Upper lobe of left lung (tissue), 6 donors: ENCODE results near the gene FGF14. TPM values are rescaled to one million over a fixed set of nuclear protein-coding genes. Genes with fewer than 3 reads are reported as not detected.
A peak's percentile ranks its signal among the peaks of the same experiment; 100 is the strongest.

Source experiments
- ATAC-seq, 2 donors: fragments of 200-7000 bp; cut with Tn5 transposase; one replicate each; pipeline ENCODE4 v1.9.1; 2022; ENCODE audit warnings: mild to moderate bottlenecking in 2 of 2, moderate library complexity in 2 of 2; ENCODE audit not compliant: low FRiP score in 2 of 2
- DNase-seq, 2 donors: peaks; one replicate each; pipeline ENCODE4 v3.0.0-alpha.2; 2019 to 2020
- H3K27ac ChIP-seq, 4 donors: fragments of 200-600 bp; sonication (generic); one replicate each; pipeline ENCODE4 v1.5.1; 2016 to 2019
- H3K27me3 ChIP-seq, 4 donors: fragments of 200-600 bp; sonication (generic); one replicate each; pipeline ENCODE4 v1.5.1; 2017 to 2019
- H3K36me3 ChIP-seq, 4 donors: fragments of 200-600 bp; sonication (generic); one replicate each; pipeline ENCODE4 v1.5.1; 2016 to 2019
- H3K4me1 ChIP-seq, 4 donors: fragments of 200-600 bp; sonication (generic); one replicate each; pipeline ENCODE4 v1.5.1; 2018 to 2019
- H3K4me3 ChIP-seq, 4 donors: fragments of 200-600 bp; sonication (generic); one replicate each; pipeline ENCODE4 v1.5.1; 2017 to 2019; ENCODE audit warnings: mild to moderate bottlenecking in 2 of 4, moderate library complexity in 1 of 4
- H3K9me3 ChIP-seq, 4 donors: fragments of 200-600 bp; sonication (generic); one replicate each; pipeline ENCODE4 v1.5.1; 2018 to 2019
- CTCF ChIP-seq, 6 experiments: fragments of 450-650 bp in 4 of 6; fragments of 200-600 bp in 2 of 6; sonication (generic) in 2 of 6; IDR thresholded peaks; one replicate each; pipeline ENCODE4 v1.5.1; 2016 to 2019; ENCODE audit warnings: antibody characterized with exemption in 6 of 6
- EP300 ChIP-seq, 4 donors: sonication (generic); formaldehyde crosslinking; IDR thresholded peaks; one replicate each; pipeline ENCODE4 v1.5.1; 2017; ENCODE audit warnings: antibody characterized with exemption in 4 of 4, control low read depth in 2 of 4
- POLR2A ChIP-seq, 4 donors: fragments of 450-650 bp; IDR thresholded peaks; one replicate each; pipeline ENCODE4 v1.5.1; 2016 to 2017; ENCODE audit warnings: antibody characterized with exemption in 4 of 4, mild to moderate bottlenecking in 2 of 4
- POLR2AphosphoS5 ChIP-seq, 2 donors: sonication (generic); formaldehyde crosslinking; IDR thresholded peaks; one replicate each; pipeline ENCODE4 v1.5.1; 2017; ENCODE audit warnings: antibody characterized with exemption in 2 of 2
- WGBS, 2 donors: methylation state at CpG; one replicate each; pipeline ENCODE4 v1.1.5; 2017 to 2018; 5-methylcytosine and 5-hydroxymethylcytosine counted together
- total RNA-seq, 6 donors: library from RNA; depleted of rRNA in 4 of 6; stranded (reverse); fragments of >200 nt in 4 of 6; gene quantifications; one replicate each; pipeline versions ENCODE4 v1.1.0 to v1.2.1, GENCODE V29; 2016 to 2021
- donor health status: DM: no; HTN: no; CAD: no; lungs with moderate emphysema.
- donor health status: DM: no; HTN: yes; CAD: no; lungs with severe emphysema.

Gene FGF14
- total RNA-seq, 6 donors from 2014 or later: 0.80 to 8.4 (median 4.1) TPM

DNA sequence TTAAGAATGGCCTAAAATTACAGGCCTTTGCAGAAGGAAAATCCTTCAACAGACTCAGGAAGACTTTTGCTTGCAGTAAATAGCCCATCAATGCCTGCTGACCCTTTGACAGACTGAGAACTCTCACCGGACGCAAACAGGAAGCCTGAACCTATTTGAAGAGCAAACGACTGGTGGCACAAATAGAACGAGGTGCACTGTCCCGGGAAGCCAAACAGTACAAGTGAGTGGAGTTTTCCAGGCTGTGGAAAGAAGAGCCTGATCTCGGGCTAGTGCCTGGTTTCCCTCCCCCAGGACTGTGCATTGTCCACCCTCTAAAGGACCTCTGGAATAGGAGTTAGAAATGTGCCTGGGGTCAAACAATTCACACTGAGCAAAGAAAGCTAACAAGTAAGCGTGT is 165.5 kb downstream of the FGF14 start:
- Histone ChIP-seq H3K27ac (no peak overlapping the region), H3K36me3 (no peaks in the 10 kb centered on the region), H3K4me1 (peaks cover 0 to 5% (median 0%) of the 10 kb centered on the region in 4 donors), H3K27me3 (no peaks in the 10 kb centered on the region), H3K4me3 (no peak overlapping the region), H3K9me3 (no peaks in the 10 kb centered on the region)
- WGBS, 2 donors: 46 to 49% methylated on average over 7 of the region's 7 CpGs
- DNase-seq (no peak), ATAC-seq (peak in 1 of 2 donors; percentile 31)
- TF ChIP-seq CTCF (IDR thresholded peaks at IDR 0.05): no peak
- TF ChIP-seq EP300 (IDR thresholded peaks at IDR 0.05): no peak
- TF ChIP-seq POLR2AphosphoS5 (IDR thresholded peaks at IDR 0.05): no peak
- TF ChIP-seq POLR2A (IDR thresholded peaks at IDR 0.05): no peak

DNA sequence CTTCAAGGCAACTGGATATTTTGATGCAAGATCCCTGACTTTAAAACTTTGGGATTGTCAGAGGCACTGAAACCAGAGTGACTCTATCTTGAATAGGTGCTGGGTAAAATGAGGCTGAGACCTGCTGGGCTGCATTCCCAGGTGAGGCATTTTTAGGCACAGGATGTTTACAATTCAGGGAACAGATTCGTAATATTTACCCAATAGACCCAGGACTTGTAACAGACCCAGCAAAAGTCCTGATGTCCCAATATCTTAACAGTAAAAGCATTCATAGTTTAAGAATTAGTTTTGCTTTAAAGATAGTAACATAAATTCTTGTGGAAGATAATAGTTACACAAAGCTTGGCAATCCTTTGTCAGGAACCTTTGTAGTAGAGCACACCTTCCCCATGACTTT is 166.2 kb downstream of the FGF14 start:
- no peak for ATAC-seq
- Histone ChIP-seq H3K4me1 (peaks cover 0 to 5% (median 0%) of the 10 kb centered on the region in 4 donors), H3K4me3 (no peak overlapping the region), H3K9me3 (no peaks in the 10 kb centered on the region), H3K27ac (no peak overlapping the region), H3K27me3 (no peaks in the 10 kb centered on the region), H3K36me3 (no peaks in the 10 kb centered on the region)
- DNase-seq: no peak
- WGBS, 2 donors: 25 to 42% methylated on average over 1 of the region's 1 CpG
- TF ChIP-seq CTCF (IDR thresholded peaks at IDR 0.05): no peak
- TF ChIP-seq POLR2A (IDR thresholded peaks at IDR 0.05): no peak
- no peak for TF ChIP-seq EP300 (IDR thresholded peaks at IDR 0.05)
- TF ChIP-seq POLR2AphosphoS5 (IDR thresholded peaks at IDR 0.05): no peak

GRCh38 chr13:102234618-102235017 is 167.2 kb downstream of the FGF14 start:
- Histone ChIP-seq H3K36me3 (no peaks in the 10 kb centered on the region), H3K27me3 (no peaks in the 10 kb centered on the region), H3K27ac (no peak overlapping the region), H3K4me3 (no peak overlapping the region), H3K9me3 (no peaks in the 10 kb centered on the region), H3K4me1 (peaks cover 0 to 5% (median 0%) of the 10 kb centered on the region in 4 donors)
- ATAC-seq: no peak
- WGBS, 2 donors: 80 to 89% methylated on average over 2 of the region's 2 CpGs
- TF ChIP-seq EP300 (IDR thresholded peaks at IDR 0.05): no peak
- no peak for TF ChIP-seq CTCF (IDR thresholded peaks at IDR 0.05)
- no peak for TF ChIP-seq POLR2A (IDR thresholded peaks at IDR 0.05)
- TF ChIP-seq POLR2AphosphoS5 (IDR thresholded peaks at IDR 0.05): no peak
- no peak for DNase-seq

- WGBS, 2 donors: 65 to 72% methylated on average over 3 of the region's 3 CpGs
- ATAC-seq: no peak
These were observed 168.2 kb downstream of the FGF14 start for GRCh38 chr13:102233566-102234208.

More at GRCh38 chr13:102233566-102234208, 168.2 kb downstream of the FGF14 start:
- no peak for TF ChIP-seq CTCF (IDR thresholded peaks at IDR 0.05)
- no peak for TF ChIP-seq POLR2AphosphoS5 (IDR thresholded peaks at IDR 0.05)
- no peak for TF ChIP-seq EP300 (IDR thresholded peaks at IDR 0.05)
- no peak for TF ChIP-seq POLR2A (IDR thresholded peaks at IDR 0.05)
- no peak for DNase-seq
- Histone ChIP-seq H3K27ac (no peak overlapping the region), H3K4me1 (peaks cover 0 to 5% (median 0%) of the 10 kb centered on the region in 4 donors), H3K36me3 (no peaks in the 10 kb centered on the region), H3K4me3 (no peak overlapping the region), H3K27me3 (no peaks in the 10 kb centered on the region), H3K9me3 (no peaks in the 10 kb centered on the region)
